ENCODE data around the gene SLAMF8. TPM values are rescaled to one million over a fixed set of nuclear protein-coding genes. Genes with fewer than 3 reads are reported as not detected.

The SLAMF8 gene
- total and polyA plus RNA-seq, 2 of the 8 experiments (the other 6 are each of a cell fraction or from before 2014, with no cell fraction given), result not detected

- TF ChIP-seq EGR1 (IDR thresholded peaks at IDR 0.05; ENCODE audit: borderline replicate concordance, low read depth, low read length) (no peak), POLR2A (IDR thresholded peaks at IDR 0.05; ENCODE audit: control extremely low read depth in 1 of 2, low read depth in 2 of 2, low read length in 2 of 2) (no peak), POU5F1 (IDR thresholded peaks at IDR 0.05; ENCODE audit: low read depth, low read length) (no peak), RXRA (IDR thresholded peaks at IDR 0.05; ENCODE audit: insufficient read depth, low read depth, low read length) (no peak), GTF2F1 (IDR thresholded peaks at IDR 0.05; ENCODE audit: borderline replicate concordance, low read depth, low read length) (no peak), SP2 (IDR thresholded peaks at IDR 0.05; ENCODE audit: low read length) (no peak), SUZ12 (IDR thresholded peaks at IDR 0.05; ENCODE audit: low read length) (no peak), CBX5 (IDR thresholded peaks at IDR 0.05; ENCODE audit: low read depth, low read length) (no peak)
Observed at GRCh38 chr1:159868766-159869165, 42.1 kb downstream of the SLAMF8 start (continued).
